ENCODE measurements around the gene RCOR2. TPM values are rescaled to one million over a fixed set of nuclear protein-coding genes. Genes with fewer than 3 reads are reported as not detected.
A peak's percentile ranks its signal among the peaks of the same experiment; 100 is the strongest.

RCOR2 gene
- total RNA-seq, 1 experiment from 2014 or later: not detected

GRCh38 chr11:63875506-63876065 is 41.4 kb downstream of the RCOR2 start:
- no TSS peak for BruUV-seq (replicated peaks)
- no peaks in the 10 kb centered on the region for H3K9me3 Mint-ChIP-seq (ENCODE audit: unreplicated experiment)
- H3K36me3 Mint-ChIP-seq (ENCODE audit: insufficient read depth, unreplicated experiment): peaks cover 7% of the 10 kb centered on the region
- no peak overlapping the region for H3K4me3 Mint-ChIP-seq (ENCODE audit: unreplicated experiment)
- intact Hi-C loops (cut with micrococcal nuclease): no loop called here
- H3K27ac Mint-ChIP-seq (ENCODE audit: low read depth, unreplicated experiment): no peak overlapping the region
- POLR2A ChIA-PET: interaction anchor here (0.5 to 1.4 kb wide), 5 partner anchors 11 to 514 kb away, joined by 3 to 8 read pairs (median 3); no protein-coding TSS in a partner anchor
- TF ChIP-seq, protein P1, sequence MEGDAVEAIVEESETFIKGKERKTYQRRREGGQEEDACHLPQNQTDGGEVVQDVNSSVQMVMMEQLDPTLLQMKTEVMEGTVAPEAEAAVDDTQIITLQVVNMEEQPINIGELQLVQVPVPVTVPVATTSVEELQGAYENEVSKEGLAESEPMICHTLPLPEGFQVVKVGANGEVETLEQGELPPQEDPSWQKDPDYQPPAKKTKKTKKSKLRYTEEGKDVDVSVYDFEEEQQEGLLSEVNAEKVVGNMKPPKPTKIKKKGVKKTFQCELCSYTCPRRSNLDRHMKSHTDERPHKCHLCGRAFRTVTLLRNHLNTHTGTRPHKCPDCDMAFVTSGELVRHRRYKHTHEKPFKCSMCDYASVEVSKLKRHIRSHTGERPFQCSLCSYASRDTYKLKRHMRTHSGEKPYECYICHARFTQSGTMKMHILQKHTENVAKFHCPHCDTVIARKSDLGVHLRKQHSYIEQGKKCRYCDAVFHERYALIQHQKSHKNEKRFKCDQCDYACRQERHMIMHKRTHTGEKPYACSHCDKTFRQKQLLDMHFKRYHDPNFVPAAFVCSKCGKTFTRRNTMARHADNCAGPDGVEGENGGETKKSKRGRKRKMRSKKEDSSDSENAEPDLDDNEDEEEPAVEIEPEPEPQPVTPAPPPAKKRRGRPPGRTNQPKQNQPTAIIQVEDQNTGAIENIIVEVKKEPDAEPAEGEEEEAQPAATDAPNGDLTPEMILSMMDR (IDR thresholded peaks at IDR 0.05; ENCODE audit: unreplicated experiment): no peak
- no peaks in the 10 kb centered on the region for H3K27me3 Mint-ChIP-seq (ENCODE audit: insufficient read depth, unreplicated experiment)
- H3K4me1 Mint-ChIP-seq (ENCODE audit: insufficient read depth, unreplicated experiment): peaks cover 31% of the 10 kb centered on the region
- CTCF ChIA-PET: interaction anchor here (0.5 to 9.3 kb wide), 10 partner anchors 11 to 434 kb away, joined by 3 to 94 read pairs (median 4); partner anchors contain the start of gene MARK2
- DNase-seq (ENCODE audit: unreplicated experiment): no peak

DNA sequence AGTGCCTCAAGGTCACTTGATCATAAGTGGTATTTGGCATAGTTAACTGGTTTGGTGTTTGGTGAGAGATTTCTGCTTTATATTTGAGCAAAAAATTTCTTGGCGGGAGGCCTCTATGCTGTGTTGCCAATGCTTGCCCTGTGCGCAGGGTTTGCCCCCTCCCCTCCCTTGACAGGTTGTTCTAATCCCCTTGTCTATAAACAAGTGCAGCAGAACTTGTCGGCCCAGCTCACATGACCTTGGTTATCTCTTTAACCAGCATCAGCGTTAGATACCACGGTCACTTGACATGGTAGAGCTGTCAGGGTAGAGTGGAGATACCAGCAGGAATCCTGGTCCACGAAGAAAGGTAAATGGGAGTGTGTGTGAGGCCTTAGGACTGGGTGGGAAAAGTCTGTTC is 42.5 kb downstream of the RCOR2 start:
- H3K9me3 Mint-ChIP-seq (ENCODE audit: unreplicated experiment): no peaks in the 10 kb centered on the region
- ChIA-PET CTCF (interaction anchor here (0.9 to 9.3 kb wide), 4 partner anchors 13 to 87 kb away, joined by 3 to 94 read pairs (median 4); partner anchors contain the start of gene MARK2), POLR2A (no interaction called here)
- peaks cover 7% of the 10 kb centered on the region for H3K36me3 Mint-ChIP-seq (ENCODE audit: insufficient read depth, unreplicated experiment)
- no peaks in the 10 kb centered on the region for H3K27me3 Mint-ChIP-seq (ENCODE audit: insufficient read depth, unreplicated experiment)
- no peak overlapping the region for H3K27ac Mint-ChIP-seq (ENCODE audit: low read depth, unreplicated experiment)
- TF ChIP-seq, protein P1 (IDR thresholded peaks at IDR 0.05; ENCODE audit: unreplicated experiment): no peak
- H3K4me1 Mint-ChIP-seq (ENCODE audit: insufficient read depth, unreplicated experiment): peaks cover 24% of the 10 kb centered on the region
- BruUV-seq (replicated peaks): no TSS peak
- intact Hi-C loops (cut with micrococcal nuclease): no loop called here
- DNase-seq (ENCODE audit: unreplicated experiment): no peak
- H3K4me3 Mint-ChIP-seq (ENCODE audit: unreplicated experiment): no peak overlapping the region

GRCh38 chr11:63873311-63873710 is 43.7 kb downstream of the RCOR2 start:
- peaks cover 35% of the 10 kb centered on the region for H3K4me1 Mint-ChIP-seq (ENCODE audit: insufficient read depth, unreplicated experiment)
- no peak overlapping the region for H3K27ac Mint-ChIP-seq (ENCODE audit: low read depth, unreplicated experiment)
- no peaks in the 10 kb centered on the region for H3K9me3 Mint-ChIP-seq (ENCODE audit: unreplicated experiment)
- no TSS peak for BruUV-seq (replicated peaks)
- ChIA-PET CTCF (interaction anchor here (0.6 to 9.3 kb wide), 8 partner anchors 9 to 281 kb away, joined by 3 to 94 read pairs (median 4); partner anchors contain the start of gene MARK2), POLR2A (interaction anchor here (0.7 to 2.7 kb wide), 4 partner anchors 14 to 293 kb away, joined by 3 to 31 read pairs (median 12); partner anchors contain the start of genes MACROD1 and MARK2)
- H3K27me3 Mint-ChIP-seq (ENCODE audit: insufficient read depth, unreplicated experiment): no peaks in the 10 kb centered on the region
- peaks cover 6% of the 10 kb centered on the region for H3K36me3 Mint-ChIP-seq (ENCODE audit: insufficient read depth, unreplicated experiment)
- intact Hi-C loops (cut with micrococcal nuclease): no loop called here
- H3K4me3 Mint-ChIP-seq (ENCODE audit: unreplicated experiment): peak overlapping the region; percentile 32
- TF ChIP-seq, protein P1 (IDR thresholded peaks at IDR 0.05; ENCODE audit: unreplicated experiment): no peak
- DNase-seq (ENCODE audit: unreplicated experiment): no peak

DNA sequence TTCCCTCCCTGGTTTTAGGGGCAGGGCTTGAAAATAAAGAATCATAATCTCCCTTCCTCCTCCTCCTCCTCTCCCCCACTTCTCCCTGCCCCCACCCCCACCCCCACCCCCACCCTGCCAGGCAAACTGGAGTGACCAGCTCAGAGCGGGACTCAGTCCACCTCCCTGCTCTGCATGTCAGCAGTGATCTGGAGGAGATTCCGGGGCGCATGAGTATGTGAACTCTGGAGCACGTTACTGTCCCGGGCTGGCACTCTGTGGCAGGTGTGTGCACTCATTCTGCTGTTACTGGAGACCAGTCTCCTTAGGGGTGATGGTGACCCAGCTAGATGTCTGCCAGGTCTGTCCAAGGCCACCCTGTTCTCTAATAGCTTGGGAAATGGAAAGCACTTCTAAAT is 44.2 kb downstream of the RCOR2 start:
- Mint-ChIP-seq H3K9me3 (ENCODE audit: unreplicated experiment) (no peaks in the 10 kb centered on the region), H3K36me3 (ENCODE audit: insufficient read depth, unreplicated experiment) (peaks cover under 1% of the 10 kb centered on the region), H3K4me1 (ENCODE audit: insufficient read depth, unreplicated experiment) (peaks cover 33% of the 10 kb centered on the region), H3K4me3 (ENCODE audit: unreplicated experiment) (peak overlapping the region; percentile 33), H3K27me3 (ENCODE audit: insufficient read depth, unreplicated experiment) (no peaks in the 10 kb centered on the region), H3K27ac (ENCODE audit: low read depth, unreplicated experiment) (no peak overlapping the region)
- intact Hi-C loops (cut with micrococcal nuclease): loop anchor here (1.0 kb wide), 2 partner anchors 31 to 104 kb away; partner anchors contain the start of gene ZFTA
- ChIA-PET POLR2A (interaction anchor here (0.7 to 2.7 kb wide), 6 partner anchors 15 to 293 kb away, joined by 3 to 31 read pairs (median 6); partner anchors contain the start of genes MACROD1 and MARK2), CTCF (interaction anchor here (0.6 to 9.3 kb wide), 12 partner anchors 9 to 281 kb away, joined by 3 to 94 read pairs (median 3); partner anchors contain the start of gene MARK2)
- TF ChIP-seq, protein P1 (IDR thresholded peaks at IDR 0.05; ENCODE audit: unreplicated experiment): no peak
- no TSS peak for BruUV-seq (replicated peaks)
- no peak for DNase-seq (ENCODE audit: unreplicated experiment)
